MM.1S (cell line): Measurements from ENCODE around the gene FBXW5.

Experiments used
- CTCF ChIP-seq: fragments of 300-600 bp; sonication (generic); IDR thresholded peaks from 2 replicates; pipeline ENCODE4 v1.5.1; 2016; ENCODE audit warnings: antibody characterized with exemption, low read length, mixed read lengths
- EZH2phosphoT487 ChIP-seq: fragments of 300-600 bp; sonication (generic); IDR thresholded peaks from 2 replicates; pipeline ENCODE4 v1.6.1; 2018; ENCODE audit warnings: antibody characterized with exemption, low read length

GRCh38 chr9:136937186-136938001, 7.1 kb downstream of the FBXW5 start:
- no peak for TF ChIP-seq CTCF
- no peak for TF ChIP-seq EZH2phosphoT487
